HepG2 (cell line): ENCODE results near the gene UGT2B28. TPM values are rescaled to one million over a fixed set of nuclear protein-coding genes. Genes with fewer than 3 reads are reported as not detected.

Experiments used
- ATAC-seq: fragments of 200-7000 bp; cut with Tn5 transposase; 3 replicates; pipeline ENCODE4 v1.9.1; 2020; ENCODE audit warnings: mild to moderate bottlenecking, moderate library complexity
- BruUV-seq: library from RNA; stranded (reverse); fragments of 400-500 nt; replicated peaks from 2 replicates; lab custom pipeline; 2021; lab: Mats Ljungman, UMichigan
- CTCF ChIA-PET: fragments of 300-600 bp; formaldehyde crosslinking; extraction: SDS; loops from one replicate; lab custom pipeline; 2021; ENCODE audit warnings: low total read pairs, inconsistent platforms, low intra/inter-chr PET ratio; lab: Yijun Ruan, JAX
- POLR2A ChIA-PET: fragments of 350-600 bp; sonication (Branson Sonifier 250); formaldehyde crosslinking; loops from one replicate; lab custom pipeline; 2020; ENCODE audit warnings: antibody characterized with exemption, inconsistent platforms; lab: Yijun Ruan, JAX
- DNase-seq: peaks from one replicate; pipeline ENCODE4 v3.0.0-alpha.2; 2015; ENCODE audit warnings: low spot score
- FAIRE-seq: peaks from 3 replicates; lab custom pipeline; 2011; peaks lifted over from hg19 to GRCh38; lab: Jason Lieb, UNC
- H2AFZ ChIP-seq: one replicate; pipeline ENCODE4 v1.6.1; 2011; ENCODE audit warnings: low read length, inconsistent platforms
- H3K27ac ChIP-seq: fragments of 300-600 bp; 3 replicates; pipeline ENCODE4 v1.8.0; 2011; ENCODE audit warnings: mixed run types, mild to moderate bottlenecking, mixed read lengths, low read length, inconsistent platforms; ENCODE audit not compliant: insufficient read depth; ENCODE audit errors: extremely low read length
- H3K27me3 ChIP-seq, 2 experiments: fragments of 200-600 bp in 1 of 2; 2 replicates in 1 of 2; 3 replicates in 1 of 2; pipeline versions ENCODE4 v1.6.0 to v1.8.0; 2011; ENCODE audit warnings: low read length in 2 of 2, mild to moderate bottlenecking in 2 of 2, moderate library complexity in 2 of 2, inconsistent platforms in 1 of 2; ENCODE audit not compliant: insufficient read depth in 2 of 2, control insufficient read depth in 1 of 2
- H3K36me3 ChIP-seq, 2 experiments: fragments of 200-600 bp in 1 of 2; replicated peaks in 1 of 2; 2 replicates in 1 of 2; 3 replicates in 1 of 2; pipeline versions ENCODE4 v1.5.1 to v1.8.0; 2011; ENCODE audit warnings: low read length in 2 of 2, inconsistent platforms in 1 of 2; ENCODE audit not compliant: insufficient read depth in 2 of 2, control insufficient read depth in 1 of 2
- H3K4me1 ChIP-seq: 2 replicates; pipeline ENCODE4 v1.5.1; 2012; ENCODE audit warnings: low read length, inconsistent platforms; ENCODE audit not compliant: insufficient read depth
- H3K4me2 ChIP-seq: 2 replicates; pipeline ENCODE4 v1.6.0; 2011; ENCODE audit warnings: low read depth, low read length, inconsistent platforms
- H3K4me3 ChIP-seq, 3 experiments: fragments of 200-600 bp in 1 of 3; sonication (generic), shearing (Covaris generic) in 1 of 3; replicated peaks in 1 of 3; 2 replicates each; pipeline ENCODE4 v1.5.1; 2011 to 2016; ENCODE audit warnings: low read length in 3 of 3, inconsistent platforms in 2 of 3, low read depth in 2 of 3, mild to moderate bottlenecking in 2 of 3, control low read depth in 1 of 3, mixed read lengths in 1 of 3; ENCODE audit not compliant: insufficient read depth in 1 of 3
- H3K79me2 ChIP-seq: one replicate; pipeline ENCODE4 v1.6.1; 2011; ENCODE audit warnings: low read length, inconsistent platforms; ENCODE audit not compliant: insufficient read depth
- H3K9ac ChIP-seq: 2 replicates; pipeline ENCODE4 v1.6.0; 2011; ENCODE audit warnings: mild to moderate bottlenecking, low read depth, low read length, inconsistent platforms; ENCODE audit not compliant: insufficient read depth
- H3K9me3 ChIP-seq: 2 replicates; pipeline ENCODE4 v1.5.1; 2012; ENCODE audit warnings: mild to moderate bottlenecking, low read length
- H4K20me1 ChIP-seq: 2 replicates; pipeline ENCODE4 v1.6.0; 2011; ENCODE audit warnings: inconsistent platforms, mild to moderate bottlenecking, low read length, moderate library complexity; ENCODE audit not compliant: insufficient read depth
- ARID4A ChIP-seq: sonication (generic); formaldehyde crosslinking; IDR thresholded peaks from 2 replicates; pipeline ENCODE4 v1.5.0; 2020; ENCODE audit warnings: mild to moderate bottlenecking, missing genetic modification reagents, borderline replicate concordance
- ATF7 ChIP-seq, 2 experiments: fragments of 450-650 bp in 1 of 2; sonication (generic) in 1 of 2; formaldehyde crosslinking in 1 of 2; IDR thresholded peaks; 2 replicates each; pipeline versions ENCODE4 v1.4.0 to v1.6.1; 2016 to 2020; ENCODE audit warnings: antibody characterized with exemption in 1 of 2, mild to moderate bottlenecking in 1 of 2, missing genetic modification reagents in 1 of 2
- GPBP1L1 ChIP-seq: sonication (generic); formaldehyde crosslinking; IDR thresholded peaks from 2 replicates; pipeline ENCODE4 v1.5.0; 2020; ENCODE audit warnings: mild to moderate bottlenecking, missing genetic modification reagents
- RELA ChIP-seq: sonication (generic); formaldehyde crosslinking; IDR thresholded peaks from 2 replicates; pipeline ENCODE4 v1.4.0; 2020; ENCODE audit warnings: missing genetic modification reagents
- SNAPC4 ChIP-seq: sonication (generic); formaldehyde crosslinking; IDR thresholded peaks from 2 replicates; pipeline ENCODE4 v1.4.0; 2020; ENCODE audit warnings: mild to moderate bottlenecking, missing genetic modification reagents
- TSC22D2 ChIP-seq: sonication (generic); formaldehyde crosslinking; IDR thresholded peaks from 2 replicates; pipeline ENCODE4 v1.5.1; 2020; ENCODE audit warnings: missing genetic modification reagents, mild to moderate bottlenecking, borderline replicate concordance
- ZBTB14 ChIP-seq: sonication (generic); formaldehyde crosslinking; IDR thresholded peaks from 2 replicates; pipeline ENCODE4 v1.4.0; 2020; ENCODE audit warnings: missing genetic modification reagents
- ZNF101 ChIP-seq: sonication (generic); formaldehyde crosslinking; IDR thresholded peaks from 2 replicates; pipeline ENCODE4 v1.4.0; 2020; ENCODE audit warnings: mild to moderate bottlenecking, low read depth, missing genetic modification reagents, borderline replicate concordance
- ZNF556 ChIP-seq: sonication (generic); formaldehyde crosslinking; IDR thresholded peaks from 2 replicates; pipeline ENCODE4 v1.4.0; 2020; ENCODE audit warnings: mild to moderate bottlenecking, missing genetic modification reagents, borderline replicate concordance
- ZNF572 ChIP-seq: sonication (generic); formaldehyde crosslinking; IDR thresholded peaks from 2 replicates; pipeline ENCODE4 v1.5.1; 2020; ENCODE audit warnings: mild to moderate bottlenecking, missing genetic modification reagents
- ZNF792 ChIP-seq: IDR thresholded peaks from 2 replicates; pipeline ENCODE4 v1.6.1; 2016
- ZNF883 ChIP-seq: sonication (generic); formaldehyde crosslinking; IDR thresholded peaks from 2 replicates; pipeline ENCODE4 v1.5.1; 2020; ENCODE audit warnings: mild to moderate bottlenecking, missing genetic modification reagents; ENCODE audit errors: not compliant biosample characterization
- WGBS: methylation state at CpG from one replicate; pipeline ENCODE4 v1.1.6; 2017; ENCODE audit warnings: low lambda C conversion rate; 5-methylcytosine and 5-hydroxymethylcytosine counted together
- in situ Hi-C: cut with HindIII; loops from 2 replicates; pipeline ENCODE4 v1.10.0; 2017; ENCODE audit warnings: low pct_unique_long_range_greater_than_20kb; ENCODE audit not compliant: extremely low pct_ligation_motif_present
- intact Hi-C: fragments of 100-400 bp; cut with micrococcal nuclease; formaldehyde crosslinking; loops from one replicate; pipeline ENCODE4 v1.10.0; 2022; ENCODE audit not compliant: unreplicated experiment
- polyA plus RNA-seq, 8 experiments: library from polyadenylated mRNA; depleted of rRNA in 3 of 8; stranded (reverse) in 7 of 8; unstranded in 1 of 8; fragments of >200 nt; fragmentation: Illumina TruSeq in 4 of 8; extraction: Trizol in 4 of 8; gene quantifications; 2 replicates each; pipeline versions ENCODE4 v1.2.1 to v1.2.3, GENCODE V29; 2011 to 2016; ENCODE audit warnings: low read depth in 4 of 8, missing spikeins in 1 of 8, mixed read lengths in 1 of 8; ENCODE audit not compliant: insufficient read depth in 1 of 8
- total RNA-seq, 5 experiments: library from RNA; depleted of rRNA; stranded (reverse); fragments of >200 nt; fragmentation: Illumina TruSeq; extraction: Trizol; gene quantifications; 2 replicates each; pipeline ENCODE4 v1.2.3, GENCODE V29; 2016; ENCODE audit warnings: low read depth in 1 of 5

The UGT2B28 gene
- total and polyA plus RNA-seq, 2 of the 13 experiments (the other 11 are each of a cell fraction or from before 2014, with no cell fraction given), result not detected

- WGBS, result 47% methylated on average over 2 of the region's 2 CpGs
- Histone ChIP-seq H3K79me2 (no peaks in the 10 kb centered on the region), H3K27ac (no peak overlapping the region), H3K4me2 (no peak overlapping the region), H2AFZ (no peak overlapping the region), H3K4me3 (no peak overlapping the region), H3K36me3 (no peaks in the 10 kb centered on the region), H3K9me3 (no peaks in the 10 kb centered on the region), H4K20me1 (no peaks in the 10 kb centered on the region), H3K9ac (no peak overlapping the region), H3K4me1 (no peaks in the 10 kb centered on the region), H3K27me3 (no peaks in the 10 kb centered on the region)
- no TSS peak for BruUV-seq
- DNase-seq, result no peak
- no peak for FAIRE-seq
- ChIA-PET CTCF (no interaction called here), POLR2A (no interaction called here)
- no peak for ATAC-seq
- in situ Hi-C loops, result loop anchor here (10.0 kb wide), 1 partner anchor 293 kb away; no protein-coding TSS in a partner anchor
- intact Hi-C loops, result no loop called here
- TF ChIP-seq ZNF883 (no peak), ATF7 (IDR thresholded peaks at IDR 0.05) (no peak), ATF7 (CRISPR knock-in tag; IDR thresholded peaks at IDR 0.05) (no peak), GPBP1L1 (CRISPR knock-in tag) (no peak), ZNF101 (CRISPR knock-in tag) (no peak), RELA (CRISPR knock-in tag) (no peak), ZNF556 (CRISPR knock-in tag) (no peak), ZNF572 (no peak), SNAPC4 (CRISPR knock-in tag) (no peak), ARID4A (no peak), ZNF792 (CRISPR knock-in tag) (no peak), TSC22D2 (CRISPR knock-in tag) (no peak), ZBTB14 (no peak)
Observed at GRCh38 chr4:69322055-69322454, 41.8 kb downstream of the UGT2B28 start.
